ENCODE results near the gene SP8.

Gene SP8

DNA sequence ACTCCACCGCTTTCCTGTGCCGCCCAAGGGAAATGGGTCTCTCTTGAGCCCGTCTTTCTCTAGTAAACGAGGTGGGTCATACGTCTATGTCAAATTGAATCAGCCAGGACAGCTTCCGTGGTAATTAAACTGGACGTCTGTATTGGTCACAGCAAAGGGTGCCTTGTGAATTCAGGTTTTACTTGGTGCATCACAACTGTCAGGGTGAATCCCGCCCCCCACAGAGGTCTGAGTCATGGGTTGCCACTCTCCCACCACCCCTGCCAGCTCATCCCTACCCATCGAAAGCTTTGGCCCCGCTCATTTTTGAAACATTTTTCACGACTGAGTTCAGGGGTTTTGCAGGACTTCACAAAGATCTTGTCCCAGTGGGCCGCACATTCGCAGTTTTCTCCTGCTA, 8.0 kb upstream of the SP8 start:
- DNase-seq (ENCODE audit: extremely low read depth, low read depth): no peak
- TF ChIP-seq, protein P1, sequence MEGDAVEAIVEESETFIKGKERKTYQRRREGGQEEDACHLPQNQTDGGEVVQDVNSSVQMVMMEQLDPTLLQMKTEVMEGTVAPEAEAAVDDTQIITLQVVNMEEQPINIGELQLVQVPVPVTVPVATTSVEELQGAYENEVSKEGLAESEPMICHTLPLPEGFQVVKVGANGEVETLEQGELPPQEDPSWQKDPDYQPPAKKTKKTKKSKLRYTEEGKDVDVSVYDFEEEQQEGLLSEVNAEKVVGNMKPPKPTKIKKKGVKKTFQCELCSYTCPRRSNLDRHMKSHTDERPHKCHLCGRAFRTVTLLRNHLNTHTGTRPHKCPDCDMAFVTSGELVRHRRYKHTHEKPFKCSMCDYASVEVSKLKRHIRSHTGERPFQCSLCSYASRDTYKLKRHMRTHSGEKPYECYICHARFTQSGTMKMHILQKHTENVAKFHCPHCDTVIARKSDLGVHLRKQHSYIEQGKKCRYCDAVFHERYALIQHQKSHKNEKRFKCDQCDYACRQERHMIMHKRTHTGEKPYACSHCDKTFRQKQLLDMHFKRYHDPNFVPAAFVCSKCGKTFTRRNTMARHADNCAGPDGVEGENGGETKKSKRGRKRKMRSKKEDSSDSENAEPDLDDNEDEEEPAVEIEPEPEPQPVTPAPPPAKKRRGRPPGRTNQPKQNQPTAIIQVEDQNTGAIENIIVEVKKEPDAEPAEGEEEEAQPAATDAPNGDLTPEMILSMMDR (IDR thresholded peaks at IDR 0.05; ENCODE audit: low read depth, low read length): no peak

DNA sequence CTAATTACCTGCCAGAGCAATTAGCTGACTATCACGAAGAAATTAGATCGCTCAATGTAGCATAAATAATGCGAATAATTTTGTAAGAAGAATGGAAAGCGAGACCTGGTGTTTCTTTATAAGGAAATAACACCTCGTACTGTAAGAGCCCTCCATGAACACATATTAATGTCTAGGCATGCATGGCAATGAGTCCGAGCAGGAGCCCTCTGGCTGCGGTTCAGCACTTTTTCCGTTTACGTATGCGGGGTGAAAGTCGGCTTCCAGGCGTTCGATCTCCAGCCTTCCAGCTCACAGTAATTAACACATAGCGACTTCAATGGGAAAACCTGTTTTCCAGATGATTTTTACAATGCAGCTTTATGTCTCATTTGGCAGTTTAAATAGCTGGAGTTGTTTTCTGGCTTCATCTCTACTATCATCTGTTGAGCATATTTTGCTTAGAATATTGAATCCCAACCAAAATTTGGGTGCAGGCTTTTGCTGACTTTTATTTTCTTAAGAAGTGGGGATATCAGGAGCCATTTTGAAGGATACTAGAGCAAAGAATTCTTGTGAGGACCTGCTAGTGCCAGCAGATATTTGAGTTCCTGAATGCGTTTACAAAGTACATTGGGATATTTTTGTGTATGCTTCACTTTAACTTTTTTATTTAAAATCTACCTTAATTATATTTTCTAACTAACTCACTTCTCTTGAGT, 7.2 kb upstream of the SP8 start:
- TF ChIP-seq, protein P1 (IDR thresholded peaks at IDR 0.05; ENCODE audit: low read depth, low read length): no peak
- DNase-seq (ENCODE audit: extremely low read depth, low read depth): no peak

DNA sequence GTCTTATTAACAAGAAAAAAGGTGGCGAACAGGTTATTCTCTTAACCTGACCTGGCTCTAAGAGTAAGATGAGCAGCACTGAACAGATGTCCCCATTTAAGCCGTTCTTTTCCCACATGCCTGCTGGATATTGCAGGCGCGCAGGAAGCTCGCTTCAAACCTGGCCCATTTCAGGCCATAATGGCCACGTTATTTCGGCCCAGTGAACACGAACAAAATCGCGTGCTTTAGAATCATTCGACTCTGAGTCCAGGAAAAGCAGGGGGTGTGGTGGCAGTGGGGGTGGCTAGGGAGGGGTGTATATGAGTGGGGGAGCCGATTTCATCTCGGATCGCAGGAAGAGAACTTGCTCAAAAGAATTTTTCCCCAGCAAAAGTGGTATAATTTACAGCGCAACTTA, 6.6 kb upstream of the SP8 start:
- TF ChIP-seq, protein P1 (IDR thresholded peaks at IDR 0.05; ENCODE audit: low read depth, low read length): no peak
- DNase-seq (ENCODE audit: extremely low read depth, low read depth): no peak

DNA sequence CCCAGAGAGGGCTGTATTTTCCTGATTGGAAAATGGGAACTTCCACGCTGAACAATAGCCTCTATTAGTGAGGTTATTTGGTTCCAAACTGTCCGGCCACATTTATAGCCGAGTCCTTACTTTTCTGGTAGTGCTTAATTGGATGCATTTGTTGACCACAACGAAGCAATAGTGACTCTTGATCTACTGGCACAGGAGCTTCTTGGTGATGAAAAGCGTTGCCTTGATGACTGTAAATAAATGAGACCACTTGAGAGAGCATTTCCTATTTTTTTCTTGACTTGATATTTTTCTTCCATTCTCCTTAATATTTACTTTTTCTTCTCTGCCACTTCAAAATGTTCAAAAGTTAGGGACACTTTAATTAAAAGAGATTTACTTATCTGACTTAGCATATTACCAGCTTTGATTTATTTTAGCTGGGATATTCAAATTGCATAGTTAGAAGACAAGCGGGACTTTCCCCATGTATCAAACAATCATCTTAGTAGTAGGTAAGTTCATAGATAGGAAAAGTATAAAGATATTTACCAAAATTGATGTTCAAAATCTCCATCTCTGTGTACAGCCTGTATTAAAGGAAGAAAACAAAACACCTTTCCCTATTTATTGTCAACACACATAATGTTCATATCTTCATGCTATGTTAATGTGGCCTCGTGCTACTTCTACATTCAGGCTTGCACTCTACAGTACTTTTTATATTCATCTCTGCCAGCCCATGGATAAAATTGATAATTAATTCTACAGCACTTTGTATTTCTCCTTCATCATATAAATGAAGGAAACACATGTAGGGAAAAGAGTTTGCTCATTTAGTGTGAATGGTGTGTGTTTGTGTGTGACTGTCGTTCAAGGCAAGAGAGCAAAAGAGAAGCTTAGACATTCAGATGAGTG, 5.1 kb upstream of the SP8 start:
- DNase-seq (ENCODE audit: extremely low read depth, low read depth): no peak
- TF ChIP-seq, protein P1 (IDR thresholded peaks at IDR 0.05; ENCODE audit: low read depth, low read length): no peak

DNA sequence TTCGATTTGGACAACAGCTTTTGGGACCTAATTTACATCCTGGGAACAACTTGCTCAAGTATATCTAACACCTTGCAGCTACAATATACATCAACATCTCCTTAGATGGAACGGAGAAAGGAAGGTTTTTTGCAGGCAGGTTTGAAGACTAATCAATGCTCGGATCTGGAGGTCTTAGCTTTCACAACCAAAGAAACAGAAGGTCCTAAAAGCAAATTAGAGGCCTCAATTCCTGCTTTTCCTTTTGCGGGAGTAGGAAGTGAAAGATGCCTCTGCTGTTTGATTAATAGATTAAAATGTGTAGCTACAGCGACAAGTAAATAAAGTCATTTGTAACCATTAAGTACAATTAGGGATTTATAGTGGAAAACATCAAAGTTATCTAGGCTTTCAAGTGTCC, 3.7 kb upstream of the SP8 start:
- DNase-seq (ENCODE audit: extremely low read depth, low read depth): no peak
- TF ChIP-seq, protein P1 (IDR thresholded peaks at IDR 0.05; ENCODE audit: low read depth, low read length): no peak

DNA sequence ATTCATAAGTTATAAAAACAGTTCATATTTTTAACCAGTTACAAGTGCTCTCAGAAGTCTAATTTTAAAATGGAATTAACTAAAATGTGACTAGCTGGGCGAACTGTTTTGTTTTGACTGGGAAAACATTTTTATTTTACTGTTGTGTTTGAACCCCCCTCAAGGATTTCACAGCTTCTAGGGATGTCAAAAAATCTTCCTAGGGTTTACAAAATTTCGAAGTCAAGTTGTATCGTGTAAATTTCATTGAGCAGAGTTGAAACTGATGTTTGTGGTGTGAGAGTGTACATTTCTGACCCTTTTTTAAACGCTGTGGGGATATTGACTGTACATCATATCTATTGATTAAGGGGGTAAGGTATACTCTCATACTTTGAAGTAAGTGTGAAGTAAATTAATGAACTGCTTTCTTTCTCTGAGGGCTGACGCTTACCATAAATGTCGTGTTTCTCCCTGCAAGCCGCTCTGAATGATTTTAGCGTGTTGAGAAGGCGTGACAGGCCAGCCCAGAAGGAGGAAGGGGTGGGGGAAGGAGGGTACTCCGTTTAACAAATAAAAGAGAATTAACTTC, 1.8 kb upstream of the SP8 start:
- DNase-seq (ENCODE audit: extremely low read depth, low read depth): no peak
- TF ChIP-seq, protein P1 (IDR thresholded peaks at IDR 0.05; ENCODE audit: low read depth, low read length): no peak
